PC-9 (cell line): ENCODE measurements around the gene KLF2.

Experiments used
- CTCF ChIP-seq: fragments of 200-600 bp; sonication (generic); conservative IDR thresholded peaks from 2 replicates; pipeline ENCODE4 v1.6.1; 2017; ENCODE audit warnings: mixed run types, antibody characterized with exemption, mild to moderate bottlenecking, moderate library complexity
- EZH2 ChIP-seq: fragments of 200-600 bp; sonication (generic); IDR thresholded peaks from 2 replicates; pipeline ENCODE4 v1.8.0; 2017; ENCODE audit warnings: antibody characterized with exemption, low read depth

GRCh38 chr19:16377521-16377920 lies 52.9 kb downstream of the KLF2 start:
- no peak for TF ChIP-seq EZH2
- no peak for TF ChIP-seq CTCF
